ENCODE data around the gene NHERF1. TPM values are rescaled to one million over a fixed set of nuclear protein-coding genes. Genes with fewer than 3 reads are reported as not detected.

Gene NHERF1
- total and polyA plus RNA-seq, 7 experiments from 2014 or later, result 93.1 to 393 (median 165) TPM

GRCh38 chr17:74769266-74769855 is 20.9 kb downstream of the NHERF1 start:
- Histone ChIP-seq H3K9me3 (ENCODE audit: control insufficient read depth in 2 of 3, low read length in 3 of 3) (no peaks in the 10 kb centered on the region), H3K27ac (ENCODE audit: low read depth, low read length) (no peak overlapping the region), H3K4me3 (ENCODE audit: low read length) (no peak overlapping the region), H3K4me1 (ENCODE audit: control insufficient read depth in 2 of 2, insufficient read depth in 2 of 2, low read length in 2 of 2) (peaks cover 0 to 8% of the 10 kb centered on the region in 2 donors), H3K36me3 (ENCODE audit: control insufficient read depth in 2 of 3, insufficient read depth in 3 of 3, low read length in 3 of 3) (peaks cover 12 to 93% (median 25%) of the 10 kb centered on the region in 3 experiments), H3K27me3 (ENCODE audit: control insufficient read depth in 2 of 2, insufficient read depth in 2 of 2, low read length in 2 of 2) (no peaks in the 10 kb centered on the region)
- H3K4me1 Mint-ChIP-seq, result peaks cover 7 to 42% (median 32%) of the 10 kb centered on the region in 7 donors
- ChIA-PET CTCF (interaction anchor here (0.7 to 11.7 kb wide), 7 partner anchors 10 to 113 kb away, joined by 3 to 165 read pairs (median 26); no protein-coding TSS in a partner anchor), POLR2A (interaction anchor here (2.5 to 16.9 kb wide), 3 partner anchors 15 to 31 kb away, joined by 20 to 372 read pairs (median 21); partner anchors contain the start of genes NHERF1 and RAB37)
- peaks cover 6 to 45% (median 17%) of the 10 kb centered on the region in 5 donors for H3K36me3 Mint-ChIP-seq
- no peaks in the 10 kb centered on the region for H3K27me3 Mint-ChIP-seq
- intact Hi-C loops (cut with micrococcal nuclease), result no loop called here
- H3K4me3 Mint-ChIP-seq, result no peak overlapping the region
- no peaks in the 10 kb centered on the region for H3K9me3 Mint-ChIP-seq
- peak overlapping the region in 7 of 9 donors; percentile 31 to 79 (median 51) for H3K27ac Mint-ChIP-seq
- DNase-seq, result no peak
- ATAC-seq, result no peak

- H3K27ac ChIP-seq (ENCODE audit: low read depth, low read length), result peak overlapping the region; percentile 4
- no peak for ATAC-seq
- CTCF ChIA-PET, result interaction anchor here (0.7 to 11.7 kb wide), 11 partner anchors 10 to 113 kb away, joined by 3 to 165 read pairs (median 11); partner anchors contain the start of genes NHERF1 and RAB37
Observed at GRCh38 chr17:74769856-74770497, 21.5 kb downstream of the NHERF1 start.

GRCh38 chr17:74770498-74771318 is 22.3 kb downstream of the NHERF1 start:
- ATAC-seq, result peak; percentile 95

More at GRCh38 chr17:74769856-74770497, 21.5 kb downstream of the NHERF1 start:
- Mint-ChIP-seq H3K9me3 (no peaks in the 10 kb centered on the region), H3K27me3 (no peaks in the 10 kb centered on the region), H3K36me3 (peaks cover 6 to 45% (median 17%) of the 10 kb centered on the region in 5 donors), H3K4me3 (no peak overlapping the region), H3K27ac (peak overlapping the region; percentile 42 to 92 (median 76)), H3K4me1 (peaks cover 7 to 42% (median 32%) of the 10 kb centered on the region in 7 donors)
- H3K4me3 ChIP-seq (ENCODE audit: low read length), result no peak overlapping the region
- no peaks in the 10 kb centered on the region for H3K9me3 ChIP-seq (ENCODE audit: control insufficient read depth in 2 of 3, low read length in 3 of 3)
- DNase-seq, result no peak
- intact Hi-C loops (cut with micrococcal nuclease), result loop anchor here (1.0 kb wide), 3 partner anchors 22 to 113 kb away; partner anchors contain the start of gene NHERF1 (in 1 of the 2)
- H3K4me1 ChIP-seq (ENCODE audit: control insufficient read depth in 2 of 2, insufficient read depth in 2 of 2, low read length in 2 of 2), result peaks cover 2 to 10% of the 10 kb centered on the region in 2 donors
- POLR2A ChIA-PET, result interaction anchor here (0.6 to 16.9 kb wide), 5 partner anchors 10 to 201 kb away, joined by 3 to 372 read pairs (median 20); partner anchors contain the start of genes NHERF1 and RAB37
- H3K27me3 ChIP-seq (ENCODE audit: control insufficient read depth in 2 of 2, insufficient read depth in 2 of 2, low read length in 2 of 2), result no peaks in the 10 kb centered on the region
- H3K36me3 ChIP-seq (ENCODE audit: control insufficient read depth in 2 of 3, insufficient read depth in 3 of 3, low read length in 3 of 3), result peaks cover 12 to 87% (median 19%) of the 10 kb centered on the region in 3 experiments

GRCh38 chr17:74771319-74771914 is 23.0 kb downstream of the NHERF1 start:
- Mint-ChIP-seq H3K9me3 (no peaks in the 10 kb centered on the region), H3K36me3 (peaks cover 6 to 42% (median 17%) of the 10 kb centered on the region in 5 donors), H3K27me3 (no peaks in the 10 kb centered on the region), H3K4me3 (no peak overlapping the region), H3K4me1 (peaks cover 14 to 52% (median 40%) of the 10 kb centered on the region in 7 donors), H3K27ac (peak overlapping the region in 4 of 9 donors; percentile 32 to 92 (median 48))
- ATAC-seq (no peak), DNase-seq (no peak)
- Histone ChIP-seq H3K9me3 (ENCODE audit: control insufficient read depth in 2 of 3, low read length in 3 of 3) (no peaks in the 10 kb centered on the region), H3K27me3 (ENCODE audit: control insufficient read depth in 2 of 2, insufficient read depth in 2 of 2, low read length in 2 of 2) (no peaks in the 10 kb centered on the region), H3K4me3 (ENCODE audit: low read length) (no peak overlapping the region), H3K27ac (ENCODE audit: low read depth, low read length) (no peak overlapping the region), H3K4me1 (ENCODE audit: control insufficient read depth in 2 of 2, insufficient read depth in 2 of 2, low read length in 2 of 2) (peaks cover 9 to 19% of the 10 kb centered on the region in 2 donors), H3K36me3 (ENCODE audit: control insufficient read depth in 2 of 3, insufficient read depth in 3 of 3, low read length in 3 of 3) (peaks cover 12 to 74% (median 19%) of the 10 kb centered on the region in 3 experiments)
- intact Hi-C loops (cut with micrococcal nuclease), result no loop called here
- ChIA-PET CTCF (interaction anchor here (0.6 to 11.7 kb wide), 14 partner anchors 8 to 300 kb away, joined by 3 to 165 read pairs (median 8); partner anchors contain the start of genes NHERF1 and RAB37), POLR2A (interaction anchor here (1.1 to 16.9 kb wide), 5 partner anchors 9 to 107 kb away, joined by 3 to 372 read pairs (median 20); partner anchors contain the start of genes NHERF1 and RAB37)

More at GRCh38 chr17:74770498-74771318, 22.3 kb downstream of the NHERF1 start:
- no peaks in the 10 kb centered on the region for H3K9me3 ChIP-seq (ENCODE audit: control insufficient read depth in 2 of 3, low read length in 3 of 3)
- ChIA-PET POLR2A (interaction anchor here (0.6 to 16.9 kb wide), 6 partner anchors 9 to 201 kb away, joined by 3 to 372 read pairs (median 15); partner anchors contain the start of genes NHERF1 and RAB37), CTCF (interaction anchor here (0.6 to 11.7 kb wide), 14 partner anchors 9 to 299 kb away, joined by 3 to 165 read pairs (median 8); partner anchors contain the start of genes NHERF1 and RAB37)
- H3K36me3 Mint-ChIP-seq, result peaks cover 6 to 45% (median 17%) of the 10 kb centered on the region in 5 donors
- peak overlapping the region in 2 of 10 donors; percentile 16 to 21 for H3K4me3 Mint-ChIP-seq
- peak overlapping the region; percentile 4 for H3K27ac ChIP-seq (ENCODE audit: low read depth, low read length)
- H3K27me3 Mint-ChIP-seq, result no peaks in the 10 kb centered on the region
- H3K4me3 ChIP-seq (ENCODE audit: low read length), result no peak overlapping the region
- intact Hi-C loops (cut with micrococcal nuclease), result loop anchor here (1.0 kb wide), 3 partner anchors 22 to 113 kb away; partner anchors contain the start of gene NHERF1 (in 1 of the 2)
- H3K36me3 ChIP-seq (ENCODE audit: control insufficient read depth in 2 of 3, insufficient read depth in 3 of 3, low read length in 3 of 3), result peaks cover 12 to 81% (median 19%) of the 10 kb centered on the region in 3 experiments
- H3K4me1 ChIP-seq (ENCODE audit: control insufficient read depth in 2 of 2, insufficient read depth in 2 of 2, low read length in 2 of 2), result peaks cover 9 to 17% of the 10 kb centered on the region in 2 donors
- peak overlapping the region; percentile 42 to 92 (median 76) for H3K27ac Mint-ChIP-seq
- peak; percentile 66 to 82 (median 78) for DNase-seq
- no peaks in the 10 kb centered on the region for H3K27me3 ChIP-seq (ENCODE audit: control insufficient read depth in 2 of 2, insufficient read depth in 2 of 2, low read length in 2 of 2)
- peaks cover 10 to 46% (median 38%) of the 10 kb centered on the region in 7 donors for H3K4me1 Mint-ChIP-seq
- no peaks in the 10 kb centered on the region for H3K9me3 Mint-ChIP-seq

- CTCF ChIA-PET, result interaction anchor here (1.6 to 11.7 kb wide), 4 partner anchors 10 to 115 kb away, joined by 5 to 165 read pairs (median 59); partner anchors contain the start of gene NHERF1
- ATAC-seq (no peak), DNase-seq (no peak)
- H3K27ac Mint-ChIP-seq, result peak overlapping the region in 6 of 9 donors; percentile 32 to 57 (median 48)
- Histone ChIP-seq H3K4me1 (ENCODE audit: control insufficient read depth in 2 of 2, insufficient read depth in 2 of 2, low read length in 2 of 2) (peaks cover 15 to 23% of the 10 kb centered on the region in 2 donors), H3K36me3 (ENCODE audit: control insufficient read depth in 2 of 3, insufficient read depth in 3 of 3, low read length in 3 of 3) (peaks cover 12 to 68% (median 19%) of the 10 kb centered on the region in 3 experiments), H3K9me3 (ENCODE audit: control insufficient read depth in 2 of 3, low read length in 3 of 3) (no peaks in the 10 kb centered on the region), H3K27me3 (ENCODE audit: control insufficient read depth in 2 of 2, insufficient read depth in 2 of 2, low read length in 2 of 2) (no peaks in the 10 kb centered on the region), H3K4me3 (ENCODE audit: low read length) (no peak overlapping the region), H3K27ac (ENCODE audit: low read depth, low read length) (peak overlapping the region; percentile 47)
- H3K36me3 Mint-ChIP-seq, result peaks cover 6 to 38% (median 17%) of the 10 kb centered on the region in 5 donors
- intact Hi-C loops (cut with micrococcal nuclease), result no loop called here
- H3K27me3 Mint-ChIP-seq, result no peaks in the 10 kb centered on the region
- H3K9me3 Mint-ChIP-seq, result no peaks in the 10 kb centered on the region
- POLR2A ChIA-PET, result interaction anchor here (0.5 to 16.9 kb wide), 3 partner anchors 18 to 572 kb away, joined by 3 to 372 read pairs (median 20); partner anchors contain the start of genes NHERF1 and RAB37
- no peak overlapping the region for H3K4me3 Mint-ChIP-seq
- H3K4me1 Mint-ChIP-seq, result peaks cover 15 to 58% (median 45%) of the 10 kb centered on the region in 7 donors
Observed at GRCh38 chr17:74772053-74772452, 23.6 kb downstream of the NHERF1 start.

All from naive thymus-derived CD4-positive, alpha-beta T cell (primary cell).